Testis (tissue), 2 donors: Measurements from ENCODE around the gene DAB1.

Experiments used
- CTCF ChIP-seq, 3 experiments: fragments of 450-650 bp in 2 of 3; fragments of 200-600 bp in 1 of 3; sonication (generic) in 1 of 3; IDR thresholded peaks; one replicate each; pipeline ENCODE4 v1.5.1; 2016 to 2019; ENCODE audit warnings: antibody characterized with exemption in 3 of 3, mild to moderate bottlenecking in 2 of 3, moderate library complexity in 1 of 3
- POLR2A ChIP-seq: fragments of 450-650 bp; IDR thresholded peaks from one replicate; pipeline ENCODE4 v1.6.1; 2017; ENCODE audit warnings: antibody characterized with exemption, mild to moderate bottlenecking, moderate library complexity

- TF ChIP-seq POLR2A = no peak
- TF ChIP-seq CTCF (IDR thresholded peaks at IDR 0.05) = no peak
Measured at GRCh38 chr1:56972976-56973375, 450.9 kb downstream of the DAB1 start.
